ENCODE measurements around the gene TCF7.

- TF ChIP-seq POLR2A (IDR thresholded peaks at IDR 0.05; ENCODE audit: low read length) (no peak), POLR2AphosphoS2 (conservative IDR thresholded peaks at IDR 0.05; ENCODE audit: low read length) (no peak), HMGXB4 (CRISPR knock-in tag; IDR thresholded peaks at IDR 0.05; ENCODE audit: borderline replicate concordance) (no peak), EHMT2 (IDR thresholded peaks at IDR 0.05; ENCODE audit: low read depth) (no peak), ELK1 (IDR thresholded peaks at IDR 0.05; ENCODE audit: low read depth, low read length) (no peak), JUN (IDR thresholded peaks at IDR 0.05) (no peak), CEBPB (IDR thresholded peaks at IDR 0.05) (no peak), RARB (CRISPR knock-in tag; IDR thresholded peaks at IDR 0.05) (no peak), MYC (IDR thresholded peaks at IDR 0.05; ENCODE audit: borderline replicate concordance, low read length) (no peak)
- TF ChIP-seq, protein P1, sequence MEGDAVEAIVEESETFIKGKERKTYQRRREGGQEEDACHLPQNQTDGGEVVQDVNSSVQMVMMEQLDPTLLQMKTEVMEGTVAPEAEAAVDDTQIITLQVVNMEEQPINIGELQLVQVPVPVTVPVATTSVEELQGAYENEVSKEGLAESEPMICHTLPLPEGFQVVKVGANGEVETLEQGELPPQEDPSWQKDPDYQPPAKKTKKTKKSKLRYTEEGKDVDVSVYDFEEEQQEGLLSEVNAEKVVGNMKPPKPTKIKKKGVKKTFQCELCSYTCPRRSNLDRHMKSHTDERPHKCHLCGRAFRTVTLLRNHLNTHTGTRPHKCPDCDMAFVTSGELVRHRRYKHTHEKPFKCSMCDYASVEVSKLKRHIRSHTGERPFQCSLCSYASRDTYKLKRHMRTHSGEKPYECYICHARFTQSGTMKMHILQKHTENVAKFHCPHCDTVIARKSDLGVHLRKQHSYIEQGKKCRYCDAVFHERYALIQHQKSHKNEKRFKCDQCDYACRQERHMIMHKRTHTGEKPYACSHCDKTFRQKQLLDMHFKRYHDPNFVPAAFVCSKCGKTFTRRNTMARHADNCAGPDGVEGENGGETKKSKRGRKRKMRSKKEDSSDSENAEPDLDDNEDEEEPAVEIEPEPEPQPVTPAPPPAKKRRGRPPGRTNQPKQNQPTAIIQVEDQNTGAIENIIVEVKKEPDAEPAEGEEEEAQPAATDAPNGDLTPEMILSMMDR (IDR thresholded peaks at IDR 0.05) = no peak
- TF ChIP-seq, protein P2, sequence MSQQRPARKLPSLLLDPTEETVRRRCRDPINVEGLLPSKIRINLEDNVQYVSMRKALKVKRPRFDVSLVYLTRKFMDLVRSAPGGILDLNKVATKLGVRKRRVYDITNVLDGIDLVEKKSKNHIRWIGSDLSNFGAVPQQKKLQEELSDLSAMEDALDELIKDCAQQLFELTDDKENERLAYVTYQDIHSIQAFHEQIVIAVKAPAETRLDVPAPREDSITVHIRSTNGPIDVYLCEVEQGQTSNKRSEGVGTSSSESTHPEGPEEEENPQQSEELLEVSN (IDR thresholded peaks at IDR 0.05; ENCODE audit: borderline replicate concordance, low read depth) = no peak
Observed at GRCh38 chr5:134122530-134122929, 8.0 kb downstream of the TCF7 start.
